Heart left ventricle (tissue), 13 donors: ENCODE measurements around the gene CD300E.

Source experiments
- CTCF ChIP-seq, 12 donors: fragments of 200-600 bp; sonication (generic) in 4 of 12; IDR thresholded peaks; one replicate each; pipeline versions ENCODE4 v1.5.0 to v1.8.0; 2018 to 2022; ENCODE audit warnings: antibody characterized with exemption in 12 of 12, mild to moderate bottlenecking in 5 of 12
- POLR2A ChIP-seq, 2 donors: fragments of 450-650 bp; IDR thresholded peaks; one replicate each; pipeline ENCODE4 v1.6.1; 2017; ENCODE audit warnings: antibody characterized with exemption in 2 of 2, mild to moderate bottlenecking in 2 of 2, moderate library complexity in 2 of 2
- donor health status: ischemic (EF 13 %, LVEDD 7.1; RV severe dilation, severe dysfunction).
- donor health status: DM: no; HTN: yes; CAD: no.
- donor health status: DM: no; HTN: no; CAD: no.
- donor health status: ischemic (EF 25% LVEDD 6.9; RV normal size, moderate dysfunction).
- donor health status: ischemic (EF 25% LVEDD 5.7; RV mildly dilated, moderate dysfunction).
- donor health status: ischemic (EF 35%, LVEDD 5.7; RV mildly dilated, moderate dysfunction).
- donor health status: nonischemic (EF 11% LVEDD 7.7; RV severe dilation, severe dysfunction).
- donor health status: DM: yes; HTN: yes; CAD: no.
- donor health status: PGD.
- donor health status: ischemic (EF 29% LVEDD 5.4; RV normal size, mild dysfunction).
- donor health status: nonischemic (EF 23%, LVEDD 6.1; RV moderate dilation, normal function).

GRCh38 chr17:74603037-74603635 lies 20.4 kb downstream of the CD300E start:
- TF ChIP-seq POLR2A (IDR thresholded peaks at IDR 0.05) (no peak), CTCF (IDR thresholded peaks at IDR 0.05) (no peak)
